ENCODE results near the gene WDR27. TPM values are rescaled to one million over a fixed set of nuclear protein-coding genes. Genes with fewer than 3 reads are reported as not detected.
A peak's percentile ranks its signal among the peaks of the same experiment; 100 is the strongest.

Gene WDR27
- total RNA-seq, 3 donors from 2014 or later, result 30.9 to 60.5 (median 49.1) TPM

DNA sequence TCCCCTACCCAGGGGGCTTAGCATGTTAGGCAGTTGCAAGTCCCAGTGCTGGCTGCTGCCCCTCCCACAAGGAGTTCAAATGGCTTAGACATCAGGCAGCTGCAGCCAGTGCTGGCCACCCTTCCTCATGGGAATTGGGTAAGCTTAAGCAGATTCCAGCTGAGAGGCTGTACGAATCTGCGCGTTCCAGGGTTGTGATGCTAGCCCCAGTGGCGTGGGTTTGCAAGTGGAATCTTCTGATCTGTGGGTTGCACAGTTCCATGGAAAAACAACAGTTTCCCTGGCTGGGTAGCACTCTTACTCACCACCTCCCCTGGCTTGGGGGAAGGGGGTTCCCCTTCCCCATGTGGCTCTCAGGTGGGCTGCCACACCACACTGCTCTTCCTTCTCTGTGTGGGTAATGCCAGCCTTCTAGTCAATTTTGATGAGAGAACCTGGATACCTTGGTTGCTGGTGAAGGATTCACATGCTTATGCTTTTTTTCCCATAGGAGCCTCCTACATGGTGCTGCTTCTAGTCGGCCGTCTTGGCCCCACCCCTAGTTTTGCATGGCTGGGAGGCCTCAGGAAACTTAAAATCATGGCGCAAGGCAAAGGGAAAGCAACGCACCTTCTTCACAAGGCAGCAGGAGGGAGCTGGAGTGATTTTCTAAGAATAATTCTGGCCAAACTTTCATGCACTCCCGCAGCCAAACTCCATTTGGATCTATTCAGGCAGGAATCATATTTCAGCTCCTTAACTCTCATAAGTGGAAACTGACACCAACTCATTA lies 36.6 kb upstream of the WDR27 start:
- Histone ChIP-seq H3K4me3 (no peak overlapping the region), H3K9me3 (no peaks in the 10 kb centered on the region), H3K4me1 (ENCODE audit: low read depth) (no peaks in the 10 kb centered on the region), H3K36me3 (ENCODE audit: low read depth) (no peaks in the 10 kb centered on the region)
- intact Hi-C loops (cut with DNase I, micrococcal nuclease), result no loop called here
- no peak for DNase-seq
- ATAC-seq, result no peak
- TF ChIP-seq, protein P1, sequence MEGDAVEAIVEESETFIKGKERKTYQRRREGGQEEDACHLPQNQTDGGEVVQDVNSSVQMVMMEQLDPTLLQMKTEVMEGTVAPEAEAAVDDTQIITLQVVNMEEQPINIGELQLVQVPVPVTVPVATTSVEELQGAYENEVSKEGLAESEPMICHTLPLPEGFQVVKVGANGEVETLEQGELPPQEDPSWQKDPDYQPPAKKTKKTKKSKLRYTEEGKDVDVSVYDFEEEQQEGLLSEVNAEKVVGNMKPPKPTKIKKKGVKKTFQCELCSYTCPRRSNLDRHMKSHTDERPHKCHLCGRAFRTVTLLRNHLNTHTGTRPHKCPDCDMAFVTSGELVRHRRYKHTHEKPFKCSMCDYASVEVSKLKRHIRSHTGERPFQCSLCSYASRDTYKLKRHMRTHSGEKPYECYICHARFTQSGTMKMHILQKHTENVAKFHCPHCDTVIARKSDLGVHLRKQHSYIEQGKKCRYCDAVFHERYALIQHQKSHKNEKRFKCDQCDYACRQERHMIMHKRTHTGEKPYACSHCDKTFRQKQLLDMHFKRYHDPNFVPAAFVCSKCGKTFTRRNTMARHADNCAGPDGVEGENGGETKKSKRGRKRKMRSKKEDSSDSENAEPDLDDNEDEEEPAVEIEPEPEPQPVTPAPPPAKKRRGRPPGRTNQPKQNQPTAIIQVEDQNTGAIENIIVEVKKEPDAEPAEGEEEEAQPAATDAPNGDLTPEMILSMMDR (IDR thresholded peaks at IDR 0.05), result no peak

DNA sequence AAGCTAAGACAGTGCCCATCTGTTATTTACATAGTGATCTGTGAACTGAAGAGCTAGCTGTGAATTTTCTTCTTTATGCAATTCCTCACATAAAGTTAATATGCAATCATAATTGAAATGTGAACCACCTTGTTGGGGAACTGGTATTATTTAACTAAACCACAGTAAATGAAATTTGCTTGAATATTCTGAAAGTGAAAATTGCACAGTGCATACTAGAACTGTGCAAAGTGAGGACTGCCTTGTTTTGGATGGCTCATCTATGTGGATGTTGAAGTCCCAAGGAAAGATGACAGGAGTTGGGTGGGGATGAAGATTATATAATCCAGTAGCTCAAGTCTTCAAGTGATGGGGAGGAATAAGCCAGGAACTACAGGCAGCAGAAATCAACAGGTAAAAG lies 28.1 kb upstream of the WDR27 start:
- Histone ChIP-seq H3K36me3 (ENCODE audit: low read depth) (no peaks in the 10 kb centered on the region), H3K9me3 (no peaks in the 10 kb centered on the region), H3K4me1 (ENCODE audit: low read depth) (no peaks in the 10 kb centered on the region), H3K4me3 (no peak overlapping the region)
- TF ChIP-seq, protein P1 (IDR thresholded peaks at IDR 0.05), result no peak
- no peak for DNase-seq
- ATAC-seq, result no peak
- intact Hi-C loops (cut with DNase I, micrococcal nuclease), result no loop called here

DNA sequence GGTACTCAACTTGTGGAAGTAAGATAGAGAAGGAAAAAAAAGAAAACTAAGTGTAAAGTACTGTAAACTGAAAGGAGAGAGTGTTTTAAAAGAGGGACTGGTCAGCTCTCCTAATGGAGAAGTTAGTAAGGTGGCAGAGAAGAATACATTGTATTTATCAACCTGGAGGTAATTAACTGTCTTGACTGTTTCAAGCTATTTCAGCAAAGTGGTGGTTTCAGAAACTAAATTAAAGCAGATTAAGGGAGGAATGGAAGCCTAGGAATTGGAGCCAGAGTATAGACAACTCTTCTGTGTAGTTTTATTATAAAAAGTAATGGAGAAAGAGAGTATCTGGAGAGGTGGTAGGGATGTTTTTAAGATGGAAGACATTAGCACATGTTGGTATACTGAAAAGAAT lies 25.1 kb upstream of the WDR27 start:
- no peaks in the 10 kb centered on the region for H3K9me3 ChIP-seq
- no peak overlapping the region for H3K4me3 ChIP-seq
- TF ChIP-seq, protein P1 (IDR thresholded peaks at IDR 0.05), result no peak
- intact Hi-C loops (cut with DNase I, micrococcal nuclease), result no loop called here
- ATAC-seq (no peak), DNase-seq (no peak)
- peaks cover 7% of the 10 kb centered on the region for H3K4me1 ChIP-seq (ENCODE audit: low read depth)
- no peaks in the 10 kb centered on the region for H3K36me3 ChIP-seq (ENCODE audit: low read depth)

DNA sequence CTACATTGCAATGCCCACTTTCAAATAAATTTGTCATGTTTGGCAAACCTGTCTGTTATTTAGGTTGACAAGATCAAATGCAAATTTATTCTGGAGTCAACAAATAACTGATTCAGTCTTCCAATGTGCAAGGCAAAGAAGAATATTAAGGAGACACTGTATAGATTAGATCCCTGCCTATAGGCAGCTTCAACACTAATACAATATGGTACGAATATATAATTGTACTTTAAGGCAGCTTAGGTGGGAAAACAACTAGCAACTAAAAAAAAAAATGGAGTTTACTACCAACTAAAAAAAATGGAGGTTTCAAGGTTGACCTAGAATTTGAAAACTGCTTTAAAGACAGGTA lies 24.2 kb upstream of the WDR27 start:
- H3K4me3 ChIP-seq, result no peak overlapping the region
- H3K36me3 ChIP-seq (ENCODE audit: low read depth), result no peaks in the 10 kb centered on the region
- TF ChIP-seq, protein P1 (IDR thresholded peaks at IDR 0.05), result no peak
- ATAC-seq (no peak), DNase-seq (no peak)
- H3K9me3 ChIP-seq, result no peaks in the 10 kb centered on the region
- intact Hi-C loops (cut with DNase I, micrococcal nuclease), result no loop called here
- H3K4me1 ChIP-seq (ENCODE audit: low read depth), result peaks cover 8% of the 10 kb centered on the region

DNA sequence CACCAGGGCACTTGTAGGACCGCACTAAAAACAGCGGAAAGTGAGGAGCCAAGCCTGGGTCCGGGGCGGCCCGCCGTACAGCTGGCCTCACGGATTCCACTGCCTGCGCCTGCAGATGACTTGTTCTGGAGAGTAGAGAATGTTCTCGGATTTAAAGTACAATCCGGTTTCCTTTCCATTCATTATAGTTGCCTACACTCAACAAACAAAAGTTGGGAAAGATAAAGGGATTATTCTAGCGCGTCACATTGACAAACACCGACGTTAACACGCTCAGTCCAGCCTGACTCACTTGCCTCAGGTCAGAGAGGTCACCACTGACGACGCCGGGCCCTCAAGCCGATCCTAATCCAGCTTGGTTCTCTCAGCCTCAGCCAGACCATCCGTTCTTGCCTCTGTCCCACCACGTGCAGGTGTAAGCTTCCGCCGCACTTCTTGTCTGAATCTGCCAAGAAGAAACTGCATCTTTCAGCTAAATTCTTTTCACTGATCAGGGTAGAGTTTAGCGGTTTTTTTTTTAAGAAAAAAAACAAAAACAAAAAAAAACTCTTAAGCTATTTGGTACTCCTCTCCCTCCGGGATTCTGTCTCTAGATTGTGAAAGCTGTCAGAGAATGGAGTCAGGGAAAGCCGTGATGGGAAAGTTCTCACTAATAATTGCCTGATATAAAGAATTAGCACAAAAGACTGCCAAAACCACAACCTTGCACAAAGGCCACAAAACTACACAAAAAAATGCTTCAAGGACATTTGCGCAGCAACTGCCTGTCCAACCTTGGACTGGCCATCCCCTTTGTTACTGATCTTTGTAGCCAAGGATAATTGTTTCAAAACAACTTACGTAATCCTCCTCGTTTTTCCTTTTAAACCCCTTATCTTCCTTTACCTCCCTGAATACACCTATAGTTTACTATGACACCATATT lies 23.6 kb upstream of the WDR27 start:
- ATAC-seq, result peak; percentile 54
- intact Hi-C loops (cut with DNase I, micrococcal nuclease), result no loop called here
- peak overlapping the region; percentile 60 for H3K4me3 ChIP-seq
- peak; percentile 52 to 72 (median 59) for DNase-seq
- no peaks in the 10 kb centered on the region for H3K9me3 ChIP-seq
- H3K4me1 ChIP-seq (ENCODE audit: low read depth), result peaks cover 8% of the 10 kb centered on the region
- no peaks in the 10 kb centered on the region for H3K36me3 ChIP-seq (ENCODE audit: low read depth)
- TF ChIP-seq, protein P1 (IDR thresholded peaks at IDR 0.05), result no peak

All from mucosa of descending colon (tissue), 3 donors.